GM19193 (cell line): Measurements from ENCODE around the gene TPP2.

Experiments used
- POLR2A ChIP-seq: IDR thresholded peaks from 4 replicates; pipeline ENCODE4 v1.6.1; 2011; ENCODE audit not compliant: insufficient read depth, insufficient read length; ENCODE audit errors: extremely low read depth

Gene TPP2

GRCh38 chr13:102659168-102659713, 62.5 kb downstream of the TPP2 start:
- no peak for TF ChIP-seq POLR2A

GRCh38 chr13:102667023-102667422, 70.2 kb downstream of the TPP2 start:
- no peak for TF ChIP-seq POLR2A

- TF ChIP-seq POLR2A, result no peak
Measured at GRCh38 chr13:102667911-102668310, 71.1 kb downstream of the TPP2 start.

GRCh38 chr13:102670130-102670529, 73.3 kb downstream of the TPP2 start:
- TF ChIP-seq POLR2A, result no peak

- no peak for TF ChIP-seq POLR2A
Measured at GRCh38 chr13:102675115-102675514, 78.3 kb downstream of the TPP2 start.

GRCh38 chr13:102677122-102677521, 80.3 kb downstream of the TPP2 start:
- TF ChIP-seq POLR2A, result no peak

GRCh38 chr13:102678339-102679107, 81.7 kb downstream of the TPP2 start:
- no peak for TF ChIP-seq POLR2A

- TF ChIP-seq POLR2A, result no peak
Measured at GRCh38 chr13:102679449-102680132, 82.8 kb downstream of the TPP2 start.

GRCh38 chr13:102680133-102680717, 83.4 kb downstream of the TPP2 start:
- TF ChIP-seq POLR2A, result no peak

GRCh38 chr13:102680842-102681740, 84.3 kb downstream of the TPP2 start:
- no peak for TF ChIP-seq POLR2A

GRCh38 chr13:102682211-102682610, 85.4 kb downstream of the TPP2 start:
- TF ChIP-seq POLR2A, result no peak

- no peak for TF ChIP-seq POLR2A
Measured at GRCh38 chr13:102682727-102683126, 85.9 kb downstream of the TPP2 start.

GRCh38 chr13:102683637-102684036, 86.9 kb downstream of the TPP2 start:
- TF ChIP-seq POLR2A, result no peak

GRCh38 chr13:102686024-102686423, 89.2 kb downstream of the TPP2 start:
- no peak for TF ChIP-seq POLR2A

GRCh38 chr13:102687520-102687919, 90.7 kb downstream of the TPP2 start:
- no peak for TF ChIP-seq POLR2A

GRCh38 chr13:102688306-102688973, 91.7 kb downstream of the TPP2 start:
- no peak for TF ChIP-seq POLR2A
